SK-N-SH (cell line): ENCODE results near the gene SNX27.

ENCODE experiments used
- CTCF ChIP-seq: fragments of 200-600 bp; sonication (generic); IDR thresholded peaks from 2 replicates; pipeline ENCODE4 v1.6.1; 2017; ENCODE audit warnings: antibody characterized with exemption, mild to moderate bottlenecking, moderate library complexity
- EP300 ChIP-seq, 2 experiments: IDR thresholded peaks; 2 replicates each; pipeline versions ENCODE4 v1.4.0 to v1.6.1; 2012; ENCODE audit warnings: borderline replicate concordance in 1 of 2, low read depth in 1 of 2, low read length in 1 of 2
- FOXJ3 ChIP-seq: sonication (generic); formaldehyde crosslinking; IDR thresholded peaks from 2 replicates; pipeline ENCODE4 v1.5.1; 2020; ENCODE audit warnings: mild to moderate bottlenecking, missing genetic modification reagents
- GABPA ChIP-seq: IDR thresholded peaks from 2 replicates; pipeline ENCODE4 v1.4.0; 2012; ENCODE audit warnings: low read depth, mild to moderate bottlenecking
- MAX ChIP-seq: IDR thresholded peaks from 2 replicates; pipeline ENCODE4 v1.4.0; 2012; ENCODE audit warnings: low read depth
- NRF1 ChIP-seq: IDR thresholded peaks from 2 replicates; pipeline ENCODE4 v1.6.1; 2012; ENCODE audit warnings: low read depth, mild to moderate bottlenecking, low read length
- RCOR1 ChIP-seq: fragments of 150-350 bp; IDR thresholded peaks from 2 replicates; pipeline ENCODE4 v1.6.1; 2017; ENCODE audit warnings: antibody characterized with exemption, low read length
- RFX5 ChIP-seq: IDR thresholded peaks from 2 replicates; pipeline ENCODE4 v1.6.1; 2012; ENCODE audit warnings: mild to moderate bottlenecking, improper control_type of control experiment, low read length
- TAF1 ChIP-seq: IDR thresholded peaks from 2 replicates; pipeline ENCODE4 v1.6.1; 2012; ENCODE audit warnings: low read depth, mild to moderate bottlenecking, low read length, moderate library complexity, borderline replicate concordance
- TF ChIP-seq, protein P1 (sequence below): fragments of 150-350 bp; IDR thresholded peaks from 2 replicates; pipeline ENCODE4 v1.6.1; 2016; ENCODE audit warnings: mild to moderate bottlenecking, low read depth, low read length
- TF ChIP-seq, protein P2 (sequence below): fragments of 150-350 bp; IDR thresholded peaks from 2 replicates; pipeline ENCODE4 v1.6.1; 2017; ENCODE audit warnings: antibody characterized with exemption, low read length, low read depth, borderline replicate concordance

DNA sequence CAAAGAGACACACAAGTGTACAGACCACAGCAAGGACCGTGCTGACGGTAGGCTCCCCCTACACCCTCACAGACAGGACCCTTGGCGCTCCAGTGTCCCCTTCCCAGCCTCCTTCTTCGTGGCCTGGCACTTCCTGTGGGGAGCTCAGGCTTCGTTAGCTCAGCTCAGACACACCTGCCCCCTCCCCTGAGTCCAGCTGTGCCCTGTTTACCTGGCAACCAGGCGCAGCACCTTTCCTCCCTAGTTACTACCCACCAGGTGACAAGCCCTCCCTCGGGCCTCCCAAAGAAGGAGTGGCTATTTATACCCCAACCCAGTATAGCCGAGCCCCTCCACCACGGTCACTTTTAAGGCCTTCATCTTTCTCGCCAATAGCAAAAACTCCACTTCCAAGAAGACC, 100.1 kb downstream of the SNX27 start:
- TF ChIP-seq RCOR1 = no peak
- TF ChIP-seq, protein P1, sequence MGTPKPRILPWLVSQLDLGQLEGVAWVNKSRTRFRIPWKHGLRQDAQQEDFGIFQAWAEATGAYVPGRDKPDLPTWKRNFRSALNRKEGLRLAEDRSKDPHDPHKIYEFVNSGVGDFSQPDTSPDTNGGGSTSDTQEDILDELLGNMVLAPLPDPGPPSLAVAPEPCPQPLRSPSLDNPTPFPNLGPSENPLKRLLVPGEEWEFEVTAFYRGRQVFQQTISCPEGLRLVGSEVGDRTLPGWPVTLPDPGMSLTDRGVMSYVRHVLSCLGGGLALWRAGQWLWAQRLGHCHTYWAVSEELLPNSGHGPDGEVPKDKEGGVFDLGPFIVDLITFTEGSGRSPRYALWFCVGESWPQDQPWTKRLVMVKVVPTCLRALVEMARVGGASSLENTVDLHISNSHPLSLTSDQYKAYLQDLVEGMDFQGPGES = no peak
- no peak for TF ChIP-seq FOXJ3 (CRISPR knock-in tag)
- TF ChIP-seq NRF1 = no peak
- no peak for TF ChIP-seq MAX
- no peak for TF ChIP-seq EP300 (IDR thresholded peaks at IDR 0.05; ENCODE audit: borderline replicate concordance in 1 of 2, low read depth in 1 of 2, low read length in 1 of 2)
- TF ChIP-seq GABPA = no peak
- TF ChIP-seq CTCF = no peak
- no peak for TF ChIP-seq TAF1
- TF ChIP-seq, protein P2, sequence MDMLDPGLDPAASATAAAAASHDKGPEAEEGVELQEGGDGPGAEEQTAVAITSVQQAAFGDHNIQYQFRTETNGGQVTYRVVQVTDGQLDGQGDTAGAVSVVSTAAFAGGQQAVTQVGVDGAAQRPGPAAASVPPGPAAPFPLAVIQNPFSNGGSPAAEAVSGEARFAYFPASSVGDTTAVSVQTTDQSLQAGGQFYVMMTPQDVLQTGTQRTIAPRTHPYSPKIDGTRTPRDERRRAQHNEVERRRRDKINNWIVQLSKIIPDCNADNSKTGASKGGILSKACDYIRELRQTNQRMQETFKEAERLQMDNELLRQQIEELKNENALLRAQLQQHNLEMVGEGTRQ = no peak
- TF ChIP-seq RFX5 = no peak
